Brain microvascular endothelial cell (primary cell): ENCODE measurements around the gene SAG.

Experiments used
- DNase-seq: peaks from one replicate; pipeline ENCODE4 v3.0.0-alpha.2; 2020
- H3K27ac ChIP-seq: fragments of 250-450 bp; sonication (Bioruptor Pico); 2 replicates; pipeline ENCODE4 v1.5.1; 2020; ENCODE audit warnings: mild to moderate bottlenecking, moderate library complexity
- H3K27me3 ChIP-seq: fragments of 250-450 bp; sonication (Bioruptor Pico); replicated peaks from 2 replicates; pipeline ENCODE4 v1.5.1; 2020; ENCODE audit warnings: mild to moderate bottlenecking
- H3K36me3 ChIP-seq: fragments of 250-450 bp; sonication (Bioruptor Pico); replicated peaks from 2 replicates; pipeline ENCODE4 v1.5.1; 2020; ENCODE audit warnings: mild to moderate bottlenecking
- H3K4me3 ChIP-seq: 2 replicates; pipeline ENCODE4 v1.5.1; 2011; ENCODE audit warnings: low read depth, mild to moderate bottlenecking, control low read depth, low read length, moderate library complexity
- in situ Hi-C: cut with HindIII; loops from 2 replicates; pipeline ENCODE4 v1.10.0; 2017; ENCODE audit warnings: low sequenced_read_pairs, low pct_ligation_motif_present
- TF ChIP-seq, protein P1 (sequence below): IDR thresholded peaks from 2 replicates; pipeline ENCODE4 v1.5.1; 2011; ENCODE audit warnings: low read depth, mild to moderate bottlenecking, moderate library complexity, low read length, control low read depth, inconsistent platforms; ENCODE audit errors: missing control alignments

The SAG gene

DNA sequence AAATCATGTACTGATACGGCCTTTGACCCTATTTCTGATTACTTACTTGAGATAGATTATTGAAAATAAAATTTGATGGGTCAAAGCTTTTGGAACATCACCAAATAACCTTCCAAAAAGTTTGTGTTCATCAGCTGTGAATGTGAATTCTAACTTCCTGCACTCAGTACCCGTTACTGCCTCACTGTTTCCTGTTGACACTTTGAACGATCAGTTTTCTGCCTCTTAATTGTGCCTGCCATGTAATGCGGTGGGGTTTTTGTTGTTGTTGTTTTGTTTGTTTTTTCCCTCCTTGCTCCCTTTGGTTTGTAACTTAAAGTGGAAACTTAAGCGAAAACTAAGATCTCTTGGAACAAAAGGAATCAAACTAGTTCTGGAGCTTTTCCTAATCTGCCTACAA lies 37.2 kb upstream of the SAG start:
- in situ Hi-C loops: no loop called here
- TF ChIP-seq, protein P1, sequence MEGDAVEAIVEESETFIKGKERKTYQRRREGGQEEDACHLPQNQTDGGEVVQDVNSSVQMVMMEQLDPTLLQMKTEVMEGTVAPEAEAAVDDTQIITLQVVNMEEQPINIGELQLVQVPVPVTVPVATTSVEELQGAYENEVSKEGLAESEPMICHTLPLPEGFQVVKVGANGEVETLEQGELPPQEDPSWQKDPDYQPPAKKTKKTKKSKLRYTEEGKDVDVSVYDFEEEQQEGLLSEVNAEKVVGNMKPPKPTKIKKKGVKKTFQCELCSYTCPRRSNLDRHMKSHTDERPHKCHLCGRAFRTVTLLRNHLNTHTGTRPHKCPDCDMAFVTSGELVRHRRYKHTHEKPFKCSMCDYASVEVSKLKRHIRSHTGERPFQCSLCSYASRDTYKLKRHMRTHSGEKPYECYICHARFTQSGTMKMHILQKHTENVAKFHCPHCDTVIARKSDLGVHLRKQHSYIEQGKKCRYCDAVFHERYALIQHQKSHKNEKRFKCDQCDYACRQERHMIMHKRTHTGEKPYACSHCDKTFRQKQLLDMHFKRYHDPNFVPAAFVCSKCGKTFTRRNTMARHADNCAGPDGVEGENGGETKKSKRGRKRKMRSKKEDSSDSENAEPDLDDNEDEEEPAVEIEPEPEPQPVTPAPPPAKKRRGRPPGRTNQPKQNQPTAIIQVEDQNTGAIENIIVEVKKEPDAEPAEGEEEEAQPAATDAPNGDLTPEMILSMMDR: no peak
- Histone ChIP-seq H3K4me3 (no peak overlapping the region), H3K27ac (no peak overlapping the region), H3K27me3 (no peaks in the 10 kb centered on the region), H3K36me3 (peaks cover 73% of the 10 kb centered on the region)
- DNase-seq: no peak

DNA sequence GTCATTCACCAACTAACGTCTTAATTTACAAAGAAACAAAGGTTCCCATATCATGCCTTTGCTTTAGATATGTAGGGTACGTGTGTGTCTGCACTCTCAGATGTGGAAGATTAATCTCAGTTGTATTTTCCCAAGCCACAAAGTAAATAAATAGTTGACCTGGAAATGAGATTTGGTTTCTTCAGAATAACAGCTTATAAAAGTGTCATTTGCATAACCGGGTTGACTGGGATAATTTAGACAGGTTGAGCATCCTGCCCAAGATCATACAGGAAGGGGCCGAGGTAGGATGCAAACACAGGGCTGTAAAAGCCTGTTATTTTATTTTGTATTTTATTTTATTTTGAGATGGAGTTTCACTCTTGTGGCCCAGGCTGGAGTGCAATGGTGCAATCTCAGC lies 36.7 kb upstream of the SAG start:
- no peak for DNase-seq
- TF ChIP-seq, protein P1: no peak
- Histone ChIP-seq H3K36me3 (peaks cover 73% of the 10 kb centered on the region), H3K27me3 (no peaks in the 10 kb centered on the region), H3K27ac (no peak overlapping the region), H3K4me3 (no peak overlapping the region)
- in situ Hi-C loops: no loop called here

DNA sequence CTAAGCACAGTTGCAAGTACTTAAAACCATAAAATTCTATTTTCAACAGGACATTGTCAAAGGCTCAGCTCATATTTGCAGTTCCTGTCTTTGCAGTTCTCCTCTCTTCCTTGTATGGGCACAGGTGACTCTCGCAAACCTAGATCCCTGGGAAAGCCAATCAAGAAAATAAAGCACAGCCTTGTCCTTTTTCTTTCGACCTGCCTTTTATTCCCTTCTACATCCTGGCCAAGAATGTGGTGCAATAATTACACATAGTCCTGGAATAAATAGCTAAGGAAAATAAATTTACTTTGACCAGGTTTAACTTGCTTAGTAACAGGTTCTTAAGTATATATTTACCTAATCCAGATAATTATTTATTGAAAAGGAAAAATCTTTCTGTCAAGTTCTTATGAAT lies 35.9 kb upstream of the SAG start:
- DNase-seq: no peak
- peaks cover 73% of the 10 kb centered on the region for H3K36me3 ChIP-seq
- no peak overlapping the region for H3K27ac ChIP-seq

DNA sequence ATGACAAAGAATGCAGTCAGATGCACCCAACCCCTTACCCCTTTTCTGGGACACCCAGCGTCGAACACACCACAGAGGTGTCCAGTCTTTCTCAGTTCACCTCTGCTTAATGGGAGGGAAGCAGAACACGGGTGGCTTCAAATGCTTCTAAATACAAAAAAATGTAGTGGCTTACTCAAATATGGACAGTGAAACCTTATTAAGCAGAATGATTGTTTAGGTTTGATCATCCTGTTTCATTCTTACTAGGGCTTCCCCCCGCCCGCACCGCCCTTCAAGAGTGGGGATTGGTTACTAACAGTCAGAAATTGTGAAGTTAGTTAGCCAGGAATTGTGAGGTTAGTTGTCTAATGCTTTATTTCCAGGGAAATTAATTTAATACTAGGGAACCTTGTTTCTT lies 34.5 kb upstream of the SAG start:
- Histone ChIP-seq H3K4me3 (no peak overlapping the region), H3K36me3 (peaks cover 82% of the 10 kb centered on the region), H3K27me3 (no peaks in the 10 kb centered on the region), H3K27ac (no peak overlapping the region)
- in situ Hi-C loops: no loop called here
- no peak for DNase-seq
- TF ChIP-seq, protein P1: no peak

More for the DNA sequence above, 35.9 kb upstream of the SAG start:
- Histone ChIP-seq H3K27me3 (no peaks in the 10 kb centered on the region), H3K4me3 (no peak overlapping the region)
- TF ChIP-seq, protein P1: no peak
- in situ Hi-C loops: no loop called here

DNA sequence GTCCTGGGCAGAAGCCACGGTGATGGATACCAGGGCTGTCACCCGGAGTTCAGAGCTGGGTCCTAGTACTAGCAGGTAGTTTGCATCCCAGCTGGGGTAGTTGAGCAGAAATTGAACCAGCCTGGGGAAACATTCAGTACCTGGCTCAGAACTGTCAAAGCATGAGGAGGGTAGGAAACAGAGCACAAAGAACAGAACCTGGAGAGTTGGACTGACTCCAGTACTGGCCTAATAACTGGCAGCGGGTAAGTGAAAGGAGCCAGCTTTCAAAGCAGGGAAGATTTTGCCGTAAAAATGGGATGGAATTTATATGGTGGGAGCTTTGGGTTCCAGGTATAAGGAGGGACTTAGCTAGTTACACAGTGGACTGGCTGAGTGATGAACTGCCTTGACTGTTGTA lies 32.4 kb upstream of the SAG start:
- TF ChIP-seq, protein P1: no peak
- H3K27me3 ChIP-seq: no peaks in the 10 kb centered on the region
- no peak for DNase-seq
- peaks cover 92% of the 10 kb centered on the region for H3K36me3 ChIP-seq
- no peak overlapping the region for H3K4me3 ChIP-seq
- in situ Hi-C loops: no loop called here
- H3K27ac ChIP-seq: no peak overlapping the region

DNA sequence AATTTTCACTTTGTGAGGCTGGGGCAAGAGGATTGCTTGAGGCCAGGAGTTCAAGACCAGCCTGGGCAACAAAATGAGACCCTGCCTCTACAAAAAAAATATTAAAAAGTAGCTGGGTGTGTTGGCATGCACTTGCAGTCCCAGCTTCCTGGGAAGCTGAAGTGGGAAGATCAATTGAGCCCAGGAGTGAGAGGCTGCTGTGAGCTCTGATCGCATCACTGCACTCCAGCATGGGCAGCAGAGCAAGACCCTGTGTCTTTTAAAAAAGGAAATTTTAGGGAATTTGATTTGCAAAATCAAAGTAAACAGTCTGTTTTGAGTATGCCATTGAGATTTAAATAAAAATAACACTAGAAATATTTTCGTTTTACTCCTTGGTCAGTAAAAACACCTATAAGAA lies 28.7 kb upstream of the SAG start:
- no peak overlapping the region for H3K4me3 ChIP-seq
- peaks cover 82% of the 10 kb centered on the region for H3K36me3 ChIP-seq
- DNase-seq: no peak
- TF ChIP-seq, protein P1: no peak
- no peak overlapping the region for H3K27ac ChIP-seq
- in situ Hi-C loops: no loop called here
- no peaks in the 10 kb centered on the region for H3K27me3 ChIP-seq
